ENCODE results near the gene LRRC74B. TPM values are rescaled to one million over a fixed set of nuclear protein-coding genes. Genes with fewer than 3 reads are reported as not detected.
"Not testable (repeated sequence)": the region's sequence is repeated elsewhere in the genome, so short reads cannot be mapped to it uniquely, and the experiment has no call there.

The LRRC74B gene
- total RNA-seq, 5 donors from 2014 or later (not counting 1 experiment from before 2014, with no cell fraction given), result 0.16 to 0.25 TPM; not detected in 3

DNA sequence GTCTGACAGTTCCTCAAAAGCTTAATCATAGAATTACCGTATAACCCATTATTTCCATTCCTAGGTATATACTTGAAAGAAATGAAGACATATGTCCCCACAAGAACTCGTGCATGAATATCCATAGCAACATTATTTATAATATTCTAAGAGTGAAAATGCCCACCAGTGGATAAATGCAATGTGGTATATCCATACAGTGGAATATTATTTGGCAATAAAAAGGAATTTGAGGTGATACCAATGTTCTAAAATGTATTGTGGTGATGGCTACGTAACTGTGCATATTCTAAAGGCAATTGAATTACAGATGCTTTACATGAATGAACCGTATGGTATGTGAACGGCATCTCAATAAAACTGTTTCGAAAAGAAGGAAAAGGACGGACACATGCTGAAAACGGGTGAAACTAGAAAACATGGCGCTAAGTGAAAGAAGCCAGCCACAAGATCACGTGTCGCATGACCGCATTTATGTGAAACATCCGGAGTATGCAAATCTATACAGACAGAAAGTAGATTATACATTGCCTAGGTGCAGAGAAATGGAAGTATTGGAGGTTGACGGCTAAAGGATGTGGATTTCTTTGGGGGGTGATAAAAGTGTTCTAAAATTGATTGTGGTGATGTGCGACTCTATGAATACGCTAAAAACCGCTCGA lies 16.0 kb downstream of the LRRC74B start:
- ATAC-seq (replicated peaks in 1 of 4); H3K27ac ChIP-seq (ENCODE audit: low read length); CTCF ChIA-PET; H3K4me3 ChIP-seq (ENCODE audit: control insufficient read depth in 1 of 2, extremely low read depth in 1 of 2, low read length in 1 of 2); H3K27me3 Mint-ChIP-seq; H3K4me1 Mint-ChIP-seq; H3K4me3 Mint-ChIP-seq; H3K36me3 Mint-ChIP-seq; POLR2A ChIA-PET; H3K27me3 ChIP-seq (replicated peaks in 1 of 2; ENCODE audit: control insufficient read depth in 2 of 2, extremely low read depth in 1 of 2, insufficient read depth in 2 of 2, low read length in 1 of 2); H3K9me3 ChIP-seq; DNase-seq; H3K27ac Mint-ChIP-seq; H3K4me1 ChIP-seq (ENCODE audit: control insufficient read depth in 1 of 2, extremely low read depth in 1 of 2, insufficient read depth in 2 of 2, low read length in 2 of 2); H3K9me3 Mint-ChIP-seq; H3K36me3 ChIP-seq (ENCODE audit: control insufficient read depth in 2 of 2, extremely low read depth in 1 of 2, insufficient read depth in 1 of 2, low read length in 1 of 2): not testable (repeated sequence)
- WGBS (ENCODE audit: insufficient coverage), result 93% methylated on average over 5 of the region's 18 CpGs

DNA sequence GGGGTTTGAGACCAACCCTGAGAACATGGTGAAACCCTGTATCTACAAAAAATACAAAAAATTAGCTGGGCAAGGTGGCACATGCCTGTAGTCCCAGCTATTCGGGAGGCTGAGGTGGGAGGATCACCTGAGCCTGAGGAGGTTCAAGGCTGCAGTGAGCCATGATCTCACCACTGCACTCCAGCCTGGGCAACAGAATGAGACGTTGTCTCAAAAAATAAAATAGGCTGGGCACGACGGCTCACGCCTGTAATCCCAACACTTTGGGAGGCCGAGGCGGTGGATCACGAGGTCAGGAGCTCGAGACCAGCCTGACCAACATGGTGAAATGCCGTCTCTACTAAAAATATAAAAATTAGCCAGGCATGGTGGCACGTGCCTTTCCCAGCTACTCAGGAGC lies 18.7 kb downstream of the LRRC74B start:
- POLR2A ChIA-PET; H3K9me3 Mint-ChIP-seq; H3K36me3 ChIP-seq (ENCODE audit: control insufficient read depth in 2 of 2, extremely low read depth in 1 of 2, insufficient read depth in 1 of 2, low read length in 1 of 2); H3K4me1 ChIP-seq (ENCODE audit: control insufficient read depth in 1 of 2, extremely low read depth in 1 of 2, insufficient read depth in 2 of 2, low read length in 2 of 2); H3K9me3 ChIP-seq; CTCF ChIA-PET; H3K4me1 Mint-ChIP-seq; H3K27me3 ChIP-seq (replicated peaks in 1 of 2; ENCODE audit: control insufficient read depth in 2 of 2, extremely low read depth in 1 of 2, insufficient read depth in 2 of 2, low read length in 1 of 2); H3K27me3 Mint-ChIP-seq; H3K36me3 Mint-ChIP-seq; H3K27ac Mint-ChIP-seq; H3K27ac ChIP-seq (ENCODE audit: low read length); DNase-seq; H3K4me3 Mint-ChIP-seq; ATAC-seq (replicated peaks in 1 of 4); H3K4me3 ChIP-seq (ENCODE audit: control insufficient read depth in 1 of 2, extremely low read depth in 1 of 2, low read length in 1 of 2): not testable (repeated sequence)
- WGBS (ENCODE audit: insufficient coverage), result 90% methylated on average over 11 of the region's 11 CpGs

GRCh38 chr22:21064917-21065864 lies 19.4 kb downstream of the LRRC74B start:
- POLR2A ChIA-PET, result no interaction called here
- CTCF ChIA-PET, result interaction anchor here in 1 of 2 donors (0.7 kb wide), 1 partner anchor 1761 kb away, joined by 3 read pairs; no protein-coding TSS in a partner anchor

GRCh38 chr22:21067075-21067900 lies 21.5 kb downstream of the LRRC74B start:
- Mint-ChIP-seq H3K4me3 (no peak overlapping the region), H3K36me3 (no peaks in the 10 kb centered on the region), H3K27ac (no peak overlapping the region), H3K4me1 (no peaks in the 10 kb centered on the region), H3K9me3 (no peaks in the 10 kb centered on the region), H3K27me3 (peaks cover 3 to 4% of the 10 kb centered on the region in 2 donors)
- no peak for ATAC-seq (replicated peaks in 1 of 4)
- no peak for DNase-seq
- no peaks in the 10 kb centered on the region for H3K4me1 ChIP-seq (ENCODE audit: control insufficient read depth in 1 of 2, extremely low read depth in 1 of 2, insufficient read depth in 2 of 2, low read length in 2 of 2)
- ChIA-PET CTCF (no interaction called here), POLR2A (no interaction called here)
- H3K36me3 ChIP-seq (ENCODE audit: control insufficient read depth in 2 of 2, extremely low read depth in 1 of 2, insufficient read depth in 1 of 2, low read length in 1 of 2), result no peaks in the 10 kb centered on the region
- 88% methylated on average over 25 of the region's 28 CpGs for WGBS (ENCODE audit: insufficient coverage)
- peaks cover 0 to 8% of the 10 kb centered on the region in 2 experiments for H3K27me3 ChIP-seq (replicated peaks in 1 of 2; ENCODE audit: control insufficient read depth in 2 of 2, extremely low read depth in 1 of 2, insufficient read depth in 2 of 2, low read length in 1 of 2)
- H3K4me3 ChIP-seq (ENCODE audit: control insufficient read depth in 1 of 2, extremely low read depth in 1 of 2, low read length in 1 of 2), result no peak overlapping the region
- no peaks in the 10 kb centered on the region for H3K9me3 ChIP-seq
- no peak overlapping the region for H3K27ac ChIP-seq (ENCODE audit: low read length)

More at GRCh38 chr22:21064917-21065864, 19.4 kb downstream of the LRRC74B start:
- DNase-seq, result no peak
- Mint-ChIP-seq H3K27ac (no peak overlapping the region), H3K4me3 (no peak overlapping the region), H3K27me3 (peaks cover 3 to 4% of the 10 kb centered on the region in 2 donors), H3K9me3 (no peaks in the 10 kb centered on the region), H3K36me3 (no peaks in the 10 kb centered on the region), H3K4me1 (no peaks in the 10 kb centered on the region)
- 74% methylated on average over 11 of the region's 13 CpGs for WGBS (ENCODE audit: insufficient coverage)
- no peaks in the 10 kb centered on the region for H3K36me3 ChIP-seq (ENCODE audit: control insufficient read depth in 2 of 2, extremely low read depth in 1 of 2, insufficient read depth in 1 of 2, low read length in 1 of 2)
- H3K4me3 ChIP-seq (ENCODE audit: control insufficient read depth in 1 of 2, extremely low read depth in 1 of 2, low read length in 1 of 2), result no peak overlapping the region
- H3K27me3 ChIP-seq (replicated peaks in 1 of 2; ENCODE audit: control insufficient read depth in 2 of 2, extremely low read depth in 1 of 2, insufficient read depth in 2 of 2, low read length in 1 of 2), result peaks cover 0 to 4% of the 10 kb centered on the region in 2 experiments
- H3K27ac ChIP-seq (ENCODE audit: low read length), result no peak overlapping the region
- H3K9me3 ChIP-seq, result no peaks in the 10 kb centered on the region
- no peak for ATAC-seq (replicated peaks in 1 of 4)
- H3K4me1 ChIP-seq (ENCODE audit: control insufficient read depth in 1 of 2, extremely low read depth in 1 of 2, insufficient read depth in 2 of 2, low read length in 2 of 2), result no peaks in the 10 kb centered on the region

DNA sequence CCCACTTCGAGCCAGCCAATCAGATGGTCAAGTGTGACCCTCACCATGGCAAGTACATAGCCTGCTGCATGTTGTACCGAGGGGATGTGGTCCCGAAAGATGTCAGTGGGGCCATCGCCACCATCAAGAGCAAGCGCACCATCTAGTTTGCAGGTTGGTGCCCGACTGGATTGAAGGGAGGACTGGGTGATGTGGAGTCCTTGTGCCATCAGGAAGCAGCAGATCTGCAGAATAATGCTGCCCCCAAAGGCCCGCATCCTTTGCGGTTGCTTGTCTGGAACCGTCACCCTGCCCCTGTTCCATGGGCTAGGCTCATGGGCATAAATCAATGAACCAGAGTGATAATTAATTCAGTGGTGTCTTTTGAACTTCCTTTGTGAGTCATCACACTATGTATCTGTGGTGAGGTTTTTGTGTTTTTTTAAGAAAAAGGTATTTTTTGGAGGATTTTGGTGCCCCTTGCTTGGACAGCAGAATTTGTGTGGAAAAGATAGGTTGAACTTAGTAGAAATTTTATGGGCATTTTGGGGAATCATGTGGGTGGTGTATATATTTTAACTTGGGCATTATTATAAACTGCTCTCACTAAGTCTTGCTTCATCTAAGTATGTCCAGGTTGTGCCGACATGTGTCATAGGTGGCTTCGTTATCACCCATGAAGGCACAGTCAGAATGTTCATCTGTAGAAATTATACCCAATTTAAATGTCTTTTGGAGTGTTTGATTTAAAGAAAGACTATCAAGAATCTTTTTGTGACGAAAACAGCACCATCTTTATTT lies 22.3 kb downstream of the LRRC74B start:
- CTCF ChIA-PET, result interaction anchor here in 1 of 2 donors (0.5 kb wide), 1 partner anchor 30 kb away, joined by 3 read pairs; no protein-coding TSS in a partner anchor
- Mint-ChIP-seq H3K4me1 (no peaks in the 10 kb centered on the region), H3K36me3 (no peaks in the 10 kb centered on the region), H3K27ac (no peak overlapping the region), H3K9me3 (no peaks in the 10 kb centered on the region), H3K4me3 (no peak overlapping the region), H3K27me3 (peaks cover 3 to 4% of the 10 kb centered on the region in 2 donors)
- Histone ChIP-seq H3K4me1 (ENCODE audit: control insufficient read depth in 1 of 2, extremely low read depth in 1 of 2, insufficient read depth in 2 of 2, low read length in 2 of 2) (no peaks in the 10 kb centered on the region), H3K4me3 (ENCODE audit: control insufficient read depth in 1 of 2, extremely low read depth in 1 of 2, low read length in 1 of 2) (no peak overlapping the region), H3K36me3 (ENCODE audit: control insufficient read depth in 2 of 2, extremely low read depth in 1 of 2, insufficient read depth in 1 of 2, low read length in 1 of 2) (no peaks in the 10 kb centered on the region), H3K9me3 (no peaks in the 10 kb centered on the region), H3K27ac (ENCODE audit: low read length) (no peak overlapping the region), H3K27me3 (replicated peaks in 1 of 2; ENCODE audit: control insufficient read depth in 2 of 2, extremely low read depth in 1 of 2, insufficient read depth in 2 of 2, low read length in 1 of 2) (peaks cover 0 to 11% of the 10 kb centered on the region in 2 experiments)
- POLR2A ChIA-PET, result no interaction called here
- no peak for DNase-seq
- ATAC-seq (replicated peaks in 1 of 4), result no peak
- 52% methylated on average over 8 of the region's 12 CpGs for WGBS (ENCODE audit: insufficient coverage)
